ENCODE measurements around the gene MIPOL1. TPM values are rescaled to one million over a fixed set of nuclear protein-coding genes. Genes with fewer than 3 reads are reported as not detected.
"Not testable (repeated sequence)": the region's sequence is repeated elsewhere in the genome, so short reads cannot be mapped to it uniquely, and the experiment has no call there.

MIPOL1 gene
- total and polyA plus RNA-seq, 9 donors = 5.0 to 29.5 (median 20.5) TPM

GRCh38 chr14:37232907-37233481 lies 35.3 kb downstream of the MIPOL1 start:
- H3K4me1 ChIP-seq (ENCODE audit: insufficient read depth) = no peaks in the 10 kb centered on the region
- no peaks in the 10 kb centered on the region for H3K9me3 ChIP-seq
- H3K27me3 ChIP-seq = no peaks in the 10 kb centered on the region
- no peak overlapping the region for H3K27ac ChIP-seq
- TF ChIP-seq, protein P1, sequence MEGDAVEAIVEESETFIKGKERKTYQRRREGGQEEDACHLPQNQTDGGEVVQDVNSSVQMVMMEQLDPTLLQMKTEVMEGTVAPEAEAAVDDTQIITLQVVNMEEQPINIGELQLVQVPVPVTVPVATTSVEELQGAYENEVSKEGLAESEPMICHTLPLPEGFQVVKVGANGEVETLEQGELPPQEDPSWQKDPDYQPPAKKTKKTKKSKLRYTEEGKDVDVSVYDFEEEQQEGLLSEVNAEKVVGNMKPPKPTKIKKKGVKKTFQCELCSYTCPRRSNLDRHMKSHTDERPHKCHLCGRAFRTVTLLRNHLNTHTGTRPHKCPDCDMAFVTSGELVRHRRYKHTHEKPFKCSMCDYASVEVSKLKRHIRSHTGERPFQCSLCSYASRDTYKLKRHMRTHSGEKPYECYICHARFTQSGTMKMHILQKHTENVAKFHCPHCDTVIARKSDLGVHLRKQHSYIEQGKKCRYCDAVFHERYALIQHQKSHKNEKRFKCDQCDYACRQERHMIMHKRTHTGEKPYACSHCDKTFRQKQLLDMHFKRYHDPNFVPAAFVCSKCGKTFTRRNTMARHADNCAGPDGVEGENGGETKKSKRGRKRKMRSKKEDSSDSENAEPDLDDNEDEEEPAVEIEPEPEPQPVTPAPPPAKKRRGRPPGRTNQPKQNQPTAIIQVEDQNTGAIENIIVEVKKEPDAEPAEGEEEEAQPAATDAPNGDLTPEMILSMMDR (IDR thresholded peaks at IDR 0.05) = no peak
- TF ChIP-seq POLR2A (IDR thresholded peaks at IDR 0.05) = no peak
- TF ChIP-seq EP300 (IDR thresholded peaks at IDR 0.05) = no peak
- intact Hi-C loops (cut with DNase I) = no loop called here
- DNase-seq = no peak
- H3K36me3 ChIP-seq = no peaks in the 10 kb centered on the region
- WGBS, 3 donors = 24 to 37% (median 33%) methylated on average over 1 of the region's 1 CpG
- no peak overlapping the region for H3K4me3 ChIP-seq

DNA sequence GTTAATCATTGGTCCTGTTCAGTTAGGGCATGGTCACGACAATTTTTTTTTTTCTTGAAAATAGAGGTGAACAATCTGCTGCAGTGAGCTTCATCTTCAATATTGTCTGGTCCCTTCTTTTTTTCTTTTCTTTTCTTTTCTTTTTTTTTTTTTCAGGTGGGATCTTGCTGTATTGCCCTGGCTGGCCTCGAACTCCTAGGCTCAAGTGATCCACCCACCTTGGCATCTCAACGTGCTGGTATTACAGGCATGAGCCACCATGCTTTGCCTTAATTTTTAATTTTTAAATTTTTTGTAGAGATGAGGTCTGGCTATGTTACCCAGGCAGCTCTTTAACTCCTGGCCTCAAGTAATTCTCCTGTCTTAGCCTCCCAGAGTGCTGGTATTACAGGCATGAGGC lies 36.5 kb downstream of the MIPOL1 start:
- 90 to 95% (median 92%) methylated on average over 3 of the region's 3 CpGs for WGBS, 3 donors
- Histone ChIP-seq H3K4me1 (ENCODE audit: insufficient read depth) (no peaks in the 10 kb centered on the region), H3K4me3 (no peak overlapping the region), H3K36me3 (no peaks in the 10 kb centered on the region), H3K9me3 (no peaks in the 10 kb centered on the region), H3K27me3 (no peaks in the 10 kb centered on the region), H3K27ac (no peak overlapping the region)
- TF ChIP-seq EP300 (IDR thresholded peaks at IDR 0.05) (no peak), POLR2A (IDR thresholded peaks at IDR 0.05) (no peak)
- TF ChIP-seq, protein P1 (IDR thresholded peaks at IDR 0.05) = no peak
- intact Hi-C loops (cut with DNase I) = no loop called here
- DNase-seq = no peak

DNA sequence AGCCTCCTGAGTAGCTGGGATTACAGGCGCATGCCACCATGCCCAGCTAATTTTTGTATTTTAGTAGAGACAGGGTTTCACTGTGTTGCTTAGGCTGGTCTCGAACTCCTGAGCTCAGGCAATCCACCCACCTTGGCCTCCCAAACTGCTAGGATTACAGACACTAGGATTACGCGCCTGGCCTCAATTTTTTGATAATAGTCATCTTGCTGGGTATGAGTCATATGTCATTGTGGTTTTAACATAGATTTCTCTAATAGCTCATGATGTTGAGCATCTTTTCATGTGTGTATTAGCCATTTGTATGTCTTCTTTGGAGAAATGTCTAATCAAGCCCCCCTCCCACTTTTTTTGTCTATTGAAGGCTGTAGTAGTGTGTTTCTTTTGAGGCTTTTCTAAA lies 38.3 kb downstream of the MIPOL1 start:
- H3K4me1 ChIP-seq (ENCODE audit: insufficient read depth); H3K9me3 ChIP-seq; H3K4me3 ChIP-seq; H3K27me3 ChIP-seq; intact Hi-C loops (cut with DNase I); H3K36me3 ChIP-seq; H3K27ac ChIP-seq; DNase-seq: not testable (repeated sequence)
- WGBS, 3 donors = 96 to 98% (median 96%) methylated on average over 4 of the region's 4 CpGs

GRCh38 chr14:37237094-37237493 lies 39.4 kb downstream of the MIPOL1 start:
- intact Hi-C loops (cut with DNase I) = no loop called here
- no peak overlapping the region for H3K4me3 ChIP-seq
- no peak for DNase-seq
- H3K27ac ChIP-seq = no peak overlapping the region
- no peaks in the 10 kb centered on the region for H3K9me3 ChIP-seq
- H3K4me1 ChIP-seq (ENCODE audit: insufficient read depth) = no peaks in the 10 kb centered on the region
- H3K36me3 ChIP-seq = no peaks in the 10 kb centered on the region
- TF ChIP-seq EP300 (IDR thresholded peaks at IDR 0.05) = no peak
- TF ChIP-seq POLR2A (IDR thresholded peaks at IDR 0.05) = no peak
- TF ChIP-seq, protein P1 (IDR thresholded peaks at IDR 0.05) = no peak
- H3K27me3 ChIP-seq = no peaks in the 10 kb centered on the region

DNA sequence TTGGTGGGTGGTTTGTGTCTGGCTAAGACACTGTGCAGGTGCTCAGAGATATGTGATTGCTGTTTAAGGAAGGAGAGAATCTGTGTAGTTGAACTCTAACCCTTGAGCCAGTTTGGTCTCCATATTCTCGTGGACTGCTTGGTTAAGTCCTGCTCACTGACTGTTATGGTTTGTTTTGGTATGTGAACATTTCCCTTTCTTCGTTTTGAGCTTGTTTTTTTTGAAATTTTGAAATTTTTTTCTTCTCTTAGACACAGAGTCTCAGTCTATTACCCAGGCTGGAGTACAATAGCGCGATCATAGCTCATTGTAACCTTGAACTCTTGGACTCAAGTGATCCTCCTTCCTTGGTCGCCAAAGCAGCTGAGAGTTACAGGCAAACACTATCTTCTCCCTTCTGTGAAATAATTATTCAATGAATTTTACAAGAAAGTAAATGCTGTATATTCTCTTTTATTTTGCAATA lies 40.0 kb downstream of the MIPOL1 start:
- intact Hi-C loops (cut with DNase I) = no loop called here
- DNase-seq = no peak
- Histone ChIP-seq H3K4me3 (no peak overlapping the region), H3K4me1 (ENCODE audit: insufficient read depth) (no peaks in the 10 kb centered on the region), H3K36me3 (no peaks in the 10 kb centered on the region), H3K9me3 (no peaks in the 10 kb centered on the region), H3K27ac (no peak overlapping the region), H3K27me3 (no peaks in the 10 kb centered on the region)
- TF ChIP-seq POLR2A (IDR thresholded peaks at IDR 0.05) = no peak
- TF ChIP-seq EP300 (IDR thresholded peaks at IDR 0.05) = no peak
- TF ChIP-seq, protein P1 (IDR thresholded peaks at IDR 0.05) = no peak
- 10 to 36% (median 15%) methylated on average over 5 of the region's 5 CpGs for WGBS, 3 donors

Data from ovary (tissue), 9 donors.